Panc1 (cell line): ENCODE results near the gene FRY. TPM values are rescaled to one million over a fixed set of nuclear protein-coding genes. Genes with fewer than 3 reads are reported as not detected.

Source experiments
- ATAC-seq: fragments of 200-7000 bp; cut with Tn5 transposase; 2 replicates; pipeline ENCODE4 v1.9.1; 2020; ENCODE audit warnings: mild to moderate bottlenecking, moderate library complexity
- Bru-seq: library from RNA; stranded (reverse); fragments of 400-500 nt; gene quantifications from one replicate; lab custom pipeline; 2021; lab: Mats Ljungman, UMichigan
- BruChase-seq, 2 experiments: library from RNA; stranded (reverse); fragments of 400-500 nt; gene quantifications; one replicate each; lab custom pipeline; 2021; lab: Mats Ljungman, UMichigan
- BruUV-seq: library from RNA; stranded (reverse); fragments of 400-500 nt; replicated peaks from 2 replicates; lab custom pipeline; 2021; lab: Mats Ljungman, UMichigan
- CTCF ChIA-PET: fragments of 300-600 bp; sonication (Branson Sonifier 250); formaldehyde crosslinking; loops from one replicate; lab custom pipeline; 2022; ENCODE audit warnings: antibody characterized with exemption; lab: Charles Lee
- POLR2A ChIA-PET: fragments of 300-600 bp; sonication (Branson Sonifier 250); formaldehyde crosslinking; loops from one replicate; lab custom pipeline; 2022; ENCODE audit warnings: antibody characterized with exemption; lab: Charles Lee
- DNase-seq: peaks from one replicate; pipeline ENCODE4 v3.0.0-alpha.2; 2010; ENCODE audit warnings: low read depth, low spot score
- H3K27ac ChIP-seq: 2 replicates; pipeline ENCODE4 v1.5.1; 2011; ENCODE audit warnings: mild to moderate bottlenecking, low read length, inconsistent platforms
- H3K27me3 ChIP-seq: fragments of 200-500 bp; sonication (Bioruptor generic); 2 replicates; pipeline ENCODE4 v1.6.0; 2014; ENCODE audit warnings: low read length, inconsistent platforms; ENCODE audit not compliant: control insufficient read depth, insufficient read depth
- H3K36me3 ChIP-seq: fragments of 200-500 bp; sonication (Bioruptor generic); 2 replicates; pipeline ENCODE4 v1.5.1; 2014; ENCODE audit warnings: inconsistent platforms, mild to moderate bottlenecking, low read length, moderate library complexity; ENCODE audit not compliant: control insufficient read depth, insufficient read depth
- H3K4me1 ChIP-seq: 2 replicates; pipeline ENCODE4 v1.5.1; 2011; ENCODE audit warnings: inconsistent platforms, mild to moderate bottlenecking, low read length, moderate library complexity; ENCODE audit not compliant: control insufficient read depth, insufficient read depth
- H3K4me3 ChIP-seq, 2 experiments: 2 replicates each; pipeline ENCODE4 v1.5.1; 2011 to 2012; ENCODE audit warnings: low read depth in 2 of 2, low read length in 2 of 2, mild to moderate bottlenecking in 2 of 2, inconsistent platforms in 1 of 2, moderate library complexity in 1 of 2
- H3K9me3 ChIP-seq: fragments of 200-500 bp; sonication (Bioruptor generic); 2 replicates; pipeline ENCODE4 v1.5.1; 2014; ENCODE audit warnings: low read depth, mild to moderate bottlenecking, inconsistent platforms, low read length, moderate library complexity; ENCODE audit not compliant: control insufficient read depth, insufficient read depth
- POLR2AphosphoS5 ChIP-seq: IDR thresholded peaks from 2 replicates; pipeline ENCODE4 v1.6.1; 2012; ENCODE audit warnings: mild to moderate bottlenecking, low read depth, low read length, moderate library complexity
- SIN3A ChIP-seq: IDR thresholded peaks from 2 replicates; pipeline ENCODE4 v1.6.1; 2012; ENCODE audit warnings: low read depth, mild to moderate bottlenecking, low read length, moderate library complexity, borderline replicate concordance; ENCODE audit not compliant: insufficient read depth
- TCF7L2 ChIP-seq: IDR thresholded peaks from 2 replicates; pipeline ENCODE4 v1.6.1; 2011; ENCODE audit warnings: mild to moderate bottlenecking, low read depth, low read length, inconsistent platforms
- in situ Hi-C: cut with HindIII; loops from 2 replicates; pipeline ENCODE4 v1.10.0; 2016; ENCODE audit warnings: low sequenced_read_pairs, low pct_unique_long_range_greater_than_20kb
- intact Hi-C: fragments of 100-400 bp; cut with micrococcal nuclease; formaldehyde crosslinking; loops from one replicate; pipeline ENCODE4 v1.10.0; 2022; ENCODE audit not compliant: unreplicated experiment
- long read RNA-seq: library from polyadenylated mRNA; unstranded; transcript quantifications from one replicate; pipeline ENCODE4 v2.0.0, GENCODE V29; 2021; ENCODE audit not compliant: unreplicated experiment
- polyA plus RNA-seq: library from polyadenylated mRNA; unstranded; fragments of >200 nt; gene quantifications from one replicate; pipeline ENCODE4 v1.2.1, GENCODE V29; 2012; ENCODE audit warnings: missing spikeins; ENCODE audit not compliant: insufficient read length
- total RNA-seq: library from RNA; stranded (reverse); gene quantifications from one replicate; pipeline ENCODE4 v1.2.1, GENCODE V29; 2021; ENCODE audit not compliant: unreplicated experiment
- TF ChIP-seq, protein P1 (sequence below), 2 experiments: IDR thresholded peaks; 2 replicates each; pipeline ENCODE4 v1.6.1; 2011 to 2012; ENCODE audit warnings: low read depth in 2 of 2, control low read depth in 1 of 2, low read length in 1 of 2, mild to moderate bottlenecking in 1 of 2, moderate library complexity in 1 of 2; ENCODE audit not compliant: insufficient read depth in 1 of 2
- TF ChIP-seq, protein P2 (sequence below): fragments of 450-650 bp; IDR thresholded peaks from 2 replicates; pipeline ENCODE4 v1.5.1; 2017; ENCODE audit warnings: mild to moderate bottlenecking

The FRY gene
- total RNA-seq (0.18 TPM), Bru-seq, nascent RNA (percentile 16 among the genes with signal in this experiment), BruChase-seq, experiment 1, labeled RNA remaining after a 2-hour chase (percentile 15 among the genes with signal in this experiment), BruChase-seq, experiment 2, labeled RNA remaining after a 6-hour chase (percentile 10 among the genes with signal in this experiment)
- polyA plus RNA-seq = 0.17 TPM
- long read RNA-seq = 0 reads

DNA sequence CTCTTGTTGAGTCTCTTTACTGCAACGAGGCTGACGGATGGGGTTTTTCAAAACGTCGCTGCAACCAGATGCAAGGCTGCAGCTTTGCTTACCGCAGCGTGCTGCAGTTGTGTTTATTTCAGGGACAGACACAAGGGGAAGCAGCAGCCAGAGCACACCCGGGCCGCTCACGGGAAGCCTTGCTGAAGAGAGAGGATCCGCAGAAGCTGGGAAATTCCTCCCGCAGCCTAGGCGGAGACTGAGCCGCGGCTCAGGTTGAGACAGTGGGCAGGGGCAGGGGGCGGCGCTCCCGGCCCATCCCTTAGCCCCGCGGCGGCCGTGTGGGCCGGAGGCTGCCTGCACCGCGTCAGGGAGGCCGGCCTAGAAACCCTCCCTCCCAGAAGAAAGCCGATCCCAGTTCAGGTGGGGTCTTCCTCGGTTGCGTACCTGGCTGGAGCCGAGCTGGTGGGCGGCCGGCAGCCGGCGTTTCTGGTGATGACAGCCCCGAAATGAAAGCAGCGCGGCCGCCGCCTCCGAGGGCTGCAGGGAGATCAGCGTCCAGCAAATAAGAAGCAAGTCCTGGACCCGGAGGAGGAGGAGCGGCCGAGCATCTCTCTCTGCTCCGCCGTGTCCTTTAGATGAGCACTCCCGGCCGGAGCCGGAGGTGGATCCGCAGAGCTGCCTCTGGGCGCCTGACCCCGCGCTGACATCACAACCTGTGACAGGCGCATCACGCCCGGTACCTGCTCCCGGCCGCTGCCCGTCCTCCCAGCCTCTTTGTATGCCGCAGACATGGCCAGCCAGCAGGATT is at the start of gene FRY:
TSS of gene FRY (plus strand) at position 750 of the 790 bp plus-strand sequence. CDS start at position 772, 22 bp downstream.
- H3K36me3 ChIP-seq = no peaks in the 10 kb centered on the region
- H3K9me3 ChIP-seq = no peaks in the 10 kb centered on the region
- no peak for DNase-seq
- no peaks in the 10 kb centered on the region for H3K4me1 ChIP-seq
- POLR2A ChIA-PET = no interaction called here
- H3K4me3 ChIP-seq = peak within 1 kb of the TSS in 1 of 2 experiments; percentile 38; a peak in 1 of 4 replicates
- BruUV-seq = no TSS peak
- CTCF ChIA-PET = no interaction called here
- no peak for ATAC-seq
- H3K27me3 ChIP-seq = no peaks in the 10 kb centered on the region
- intact Hi-C loops = no loop called here
- in situ Hi-C loops = no loop called here
- H3K27ac ChIP-seq = no peak within 1 kb of the TSS
- TF ChIP-seq, protein P1, sequence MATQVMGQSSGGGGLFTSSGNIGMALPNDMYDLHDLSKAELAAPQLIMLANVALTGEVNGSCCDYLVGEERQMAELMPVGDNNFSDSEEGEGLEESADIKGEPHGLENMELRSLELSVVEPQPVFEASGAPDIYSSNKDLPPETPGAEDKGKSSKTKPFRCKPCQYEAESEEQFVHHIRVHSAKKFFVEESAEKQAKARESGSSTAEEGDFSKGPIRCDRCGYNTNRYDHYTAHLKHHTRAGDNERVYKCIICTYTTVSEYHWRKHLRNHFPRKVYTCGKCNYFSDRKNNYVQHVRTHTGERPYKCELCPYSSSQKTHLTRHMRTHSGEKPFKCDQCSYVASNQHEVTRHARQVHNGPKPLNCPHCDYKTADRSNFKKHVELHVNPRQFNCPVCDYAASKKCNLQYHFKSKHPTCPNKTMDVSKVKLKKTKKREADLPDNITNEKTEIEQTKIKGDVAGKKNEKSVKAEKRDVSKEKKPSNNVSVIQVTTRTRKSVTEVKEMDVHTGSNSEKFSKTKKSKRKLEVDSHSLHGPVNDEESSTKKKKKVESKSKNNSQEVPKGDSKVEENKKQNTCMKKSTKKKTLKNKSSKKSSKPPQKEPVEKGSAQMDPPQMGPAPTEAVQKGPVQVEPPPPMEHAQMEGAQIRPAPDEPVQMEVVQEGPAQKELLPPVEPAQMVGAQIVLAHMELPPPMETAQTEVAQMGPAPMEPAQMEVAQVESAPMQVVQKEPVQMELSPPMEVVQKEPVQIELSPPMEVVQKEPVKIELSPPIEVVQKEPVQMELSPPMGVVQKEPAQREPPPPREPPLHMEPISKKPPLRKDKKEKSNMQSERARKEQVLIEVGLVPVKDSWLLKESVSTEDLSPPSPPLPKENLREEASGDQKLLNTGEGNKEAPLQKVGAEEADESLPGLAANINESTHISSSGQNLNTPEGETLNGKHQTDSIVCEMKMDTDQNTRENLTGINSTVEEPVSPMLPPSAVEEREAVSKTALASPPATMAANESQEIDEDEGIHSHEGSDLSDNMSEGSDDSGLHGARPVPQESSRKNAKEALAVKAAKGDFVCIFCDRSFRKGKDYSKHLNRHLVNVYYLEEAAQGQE (IDR thresholded peaks at IDR 0.05; ENCODE audit: insufficient read depth in 1 of 2, low read depth in 2 of 2, low read length in 1 of 2) = no peak
- TF ChIP-seq SIN3A (no peak), POLR2AphosphoS5 (no peak), TCF7L2 (no peak)
- TF ChIP-seq, protein P2, sequence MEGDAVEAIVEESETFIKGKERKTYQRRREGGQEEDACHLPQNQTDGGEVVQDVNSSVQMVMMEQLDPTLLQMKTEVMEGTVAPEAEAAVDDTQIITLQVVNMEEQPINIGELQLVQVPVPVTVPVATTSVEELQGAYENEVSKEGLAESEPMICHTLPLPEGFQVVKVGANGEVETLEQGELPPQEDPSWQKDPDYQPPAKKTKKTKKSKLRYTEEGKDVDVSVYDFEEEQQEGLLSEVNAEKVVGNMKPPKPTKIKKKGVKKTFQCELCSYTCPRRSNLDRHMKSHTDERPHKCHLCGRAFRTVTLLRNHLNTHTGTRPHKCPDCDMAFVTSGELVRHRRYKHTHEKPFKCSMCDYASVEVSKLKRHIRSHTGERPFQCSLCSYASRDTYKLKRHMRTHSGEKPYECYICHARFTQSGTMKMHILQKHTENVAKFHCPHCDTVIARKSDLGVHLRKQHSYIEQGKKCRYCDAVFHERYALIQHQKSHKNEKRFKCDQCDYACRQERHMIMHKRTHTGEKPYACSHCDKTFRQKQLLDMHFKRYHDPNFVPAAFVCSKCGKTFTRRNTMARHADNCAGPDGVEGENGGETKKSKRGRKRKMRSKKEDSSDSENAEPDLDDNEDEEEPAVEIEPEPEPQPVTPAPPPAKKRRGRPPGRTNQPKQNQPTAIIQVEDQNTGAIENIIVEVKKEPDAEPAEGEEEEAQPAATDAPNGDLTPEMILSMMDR = no peak

DNA sequence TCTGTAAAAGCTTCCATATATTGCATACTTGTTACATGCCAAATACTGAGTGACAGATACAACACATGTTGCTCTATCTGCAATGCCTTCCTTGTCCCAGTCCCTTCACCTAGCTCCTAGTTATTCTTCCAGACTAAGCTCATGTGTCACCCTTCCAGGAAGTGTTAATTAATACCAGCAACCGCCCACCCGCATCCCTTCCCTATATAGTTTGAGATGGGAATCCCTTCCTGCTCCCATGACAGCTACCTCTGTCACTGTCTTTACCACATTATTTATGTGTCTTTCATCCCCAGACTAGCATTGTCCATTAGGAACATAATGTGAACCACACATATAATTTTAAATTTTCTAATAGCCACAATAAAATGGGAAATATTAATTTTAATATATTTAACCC is 49.5 kb upstream of the FRY start:
- BruUV-seq = no TSS peak
- in situ Hi-C loops = no loop called here
- ChIA-PET CTCF (no interaction called here), POLR2A (no interaction called here)
- no peaks in the 10 kb centered on the region for H3K9me3 ChIP-seq
- H3K36me3 ChIP-seq = no peaks in the 10 kb centered on the region
- DNase-seq (no peak), ATAC-seq (no peak)
- H3K4me3 ChIP-seq = no peak overlapping the region
- no peaks in the 10 kb centered on the region for H3K4me1 ChIP-seq
- no peak overlapping the region for H3K27ac ChIP-seq
- no peaks in the 10 kb centered on the region for H3K27me3 ChIP-seq
- intact Hi-C loops = no loop called here
- no peak for TF ChIP-seq SIN3A
- no peak for TF ChIP-seq POLR2AphosphoS5

DNA sequence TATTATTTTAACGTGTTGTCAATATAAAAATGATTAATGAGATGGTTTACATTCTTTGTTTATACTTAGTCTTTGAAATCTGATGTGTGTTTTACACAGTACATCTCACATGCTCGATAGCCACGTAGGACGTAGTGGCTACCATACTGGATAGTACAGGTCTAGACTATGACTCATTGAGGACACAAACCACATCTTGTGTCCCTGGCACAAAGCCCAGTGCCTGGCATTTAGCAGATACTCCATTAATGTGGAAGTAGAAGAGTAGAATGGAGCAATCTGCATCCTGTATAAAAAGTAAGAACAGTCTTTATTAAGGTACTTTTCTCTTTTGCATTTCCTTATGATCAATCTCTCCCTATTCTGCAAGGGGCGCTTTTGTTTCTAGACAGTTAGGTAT is 49.0 kb upstream of the FRY start:
- intact Hi-C loops (no loop called here), in situ Hi-C loops (no loop called here)
- ATAC-seq (no peak), DNase-seq (no peak)
- H3K9me3 ChIP-seq = no peaks in the 10 kb centered on the region
- CTCF ChIA-PET = no interaction called here
- POLR2A ChIA-PET = no interaction called here
- H3K4me3 ChIP-seq = no peak overlapping the region
- no peaks in the 10 kb centered on the region for H3K27me3 ChIP-seq
- no peak overlapping the region for H3K27ac ChIP-seq
- H3K36me3 ChIP-seq = no peaks in the 10 kb centered on the region
- TF ChIP-seq, protein P1 (IDR thresholded peaks at IDR 0.05; ENCODE audit: insufficient read depth in 1 of 2, low read depth in 2 of 2, low read length in 1 of 2) = no peak
- no peak for TF ChIP-seq POLR2AphosphoS5
- no peak for TF ChIP-seq SIN3A
- TF ChIP-seq, protein P2 = no peak
- no peak for TF ChIP-seq TCF7L2
- BruUV-seq = no TSS peak
- no peaks in the 10 kb centered on the region for H3K4me1 ChIP-seq
